DOHH2 (cell line): ENCODE results near the gene WDR7.
A peak's percentile ranks its signal among the peaks of the same experiment; 100 is the strongest.

Source experiments
- H3F3A ChIP-seq: fragments of 200-600 bp; sonication (generic), shearing (Covaris generic); 2 replicates; pipeline ENCODE4 v1.6.0; 2016; ENCODE audit warnings: antibody characterized with exemption, mild to moderate bottlenecking; ENCODE audit not compliant: control insufficient read depth, insufficient read depth
- H3K27ac ChIP-seq: fragments of 200-600 bp; sonication (generic); 2 replicates; pipeline ENCODE4 v1.5.1; 2014; ENCODE audit warnings: low read depth, mild to moderate bottlenecking, low read length, moderate library complexity
- H3K27me3 ChIP-seq: fragments of 200-600 bp; sonication (generic); 2 replicates; pipeline ENCODE4 v1.6.1; 2014; ENCODE audit warnings: mild to moderate bottlenecking, low read length, mixed read lengths; ENCODE audit not compliant: control insufficient read depth
- H3K36me3 ChIP-seq: fragments of 200-600 bp; sonication (generic); 2 replicates; pipeline ENCODE4 v1.6.1; 2014; ENCODE audit warnings: mild to moderate bottlenecking, low read length, moderate library complexity, mixed read lengths; ENCODE audit not compliant: control insufficient read depth
- H3K4me1 ChIP-seq: fragments of 200-600 bp; sonication (generic); 2 replicates; pipeline ENCODE4 v1.6.1; 2014; ENCODE audit warnings: mild to moderate bottlenecking, low read length, mixed read lengths; ENCODE audit not compliant: control insufficient read depth
- H3K4me2 ChIP-seq: fragments of 200-600 bp; sonication (generic); 2 replicates; pipeline ENCODE4 v1.6.0; 2014; ENCODE audit warnings: mild to moderate bottlenecking, low read length, moderate library complexity
- H3K4me3 ChIP-seq: fragments of 200-600 bp; sonication (generic); 2 replicates; pipeline ENCODE4 v1.5.1; 2014; ENCODE audit warnings: mild to moderate bottlenecking, low read length, mixed read lengths
- H3K79me2 ChIP-seq: fragments of 200-600 bp; sonication (generic); 2 replicates; pipeline ENCODE4 v1.6.1; 2014; ENCODE audit warnings: mild to moderate bottlenecking, low read length, mixed read lengths; ENCODE audit not compliant: control insufficient read depth
- H3K9me2 ChIP-seq: fragments of 200-600 bp; sonication (generic); replicated peaks from 2 replicates; pipeline ENCODE4 v1.6.1; 2014; ENCODE audit warnings: mild to moderate bottlenecking, low read length, mixed read lengths; ENCODE audit not compliant: control insufficient read depth
- H3K9me3 ChIP-seq: fragments of 200-600 bp; sonication (generic); 2 replicates; pipeline ENCODE4 v1.6.1; 2014; ENCODE audit warnings: antibody characterized with exemption, low read length, mixed read lengths; ENCODE audit not compliant: control insufficient read depth, insufficient read depth
- H4K20me1 ChIP-seq: fragments of 200-600 bp; sonication (generic); 2 replicates; pipeline ENCODE4 v1.6.0; 2014; ENCODE audit warnings: low read depth, mild to moderate bottlenecking, antibody characterized with exemption, low read length, moderate library complexity; ENCODE audit not compliant: control insufficient read depth, insufficient read depth
- EZH2phosphoT487 ChIP-seq: fragments of 200-600 bp; sonication (generic); IDR thresholded peaks from 2 replicates; pipeline ENCODE4 v1.6.1; 2017; ENCODE audit warnings: borderline replicate concordance, mild to moderate bottlenecking, antibody characterized with exemption, low read length, moderate library complexity, mixed read lengths
- TF ChIP-seq, protein P1 (sequence below): fragments of 200-600 bp; sonication (generic); IDR thresholded peaks from one replicate; pipeline ENCODE4 v1.5.1; 2014; ENCODE audit warnings: antibody characterized with exemption, mild to moderate bottlenecking, low read depth, low read length; ENCODE audit not compliant: poor library complexity, severe bottlenecking

WDR7 gene

DNA sequence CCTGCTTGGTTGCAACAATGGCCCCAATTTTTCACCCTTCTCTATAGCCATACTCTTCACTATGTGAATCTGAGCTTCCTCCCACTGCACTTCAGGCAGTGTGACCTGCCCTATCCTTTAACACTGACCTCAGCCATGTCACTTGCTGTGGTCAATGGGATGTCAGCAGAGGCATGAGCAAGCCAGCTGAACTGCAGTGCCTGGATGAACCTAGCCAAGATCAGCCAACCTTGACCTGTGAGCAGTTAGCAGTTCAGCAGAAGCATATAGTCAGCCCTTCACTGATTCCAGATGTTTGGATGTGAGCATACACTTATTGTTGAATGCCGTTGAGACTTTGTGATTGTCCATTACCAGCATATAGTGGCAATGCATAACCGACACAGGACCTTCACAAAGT is 432.3 kb downstream of the WDR7 start:
- Histone ChIP-seq H3K9me2 (no peaks in the 10 kb centered on the region), H3K36me3 (no peaks in the 10 kb centered on the region), H3K79me2 (no peaks in the 10 kb centered on the region), H3K27me3 (peaks cover 95% of the 10 kb centered on the region), H3K9me3 (peaks cover 8% of the 10 kb centered on the region), H3F3A (no peaks in the 10 kb centered on the region), H3K4me1 (peaks cover 30% of the 10 kb centered on the region), H3K4me2 (no peak overlapping the region), H3K27ac (no peak overlapping the region), H3K4me3 (no peak overlapping the region), H4K20me1 (peaks cover 3% of the 10 kb centered on the region; the same call in 1 of the 2 replicates)
- TF ChIP-seq, protein P1, sequence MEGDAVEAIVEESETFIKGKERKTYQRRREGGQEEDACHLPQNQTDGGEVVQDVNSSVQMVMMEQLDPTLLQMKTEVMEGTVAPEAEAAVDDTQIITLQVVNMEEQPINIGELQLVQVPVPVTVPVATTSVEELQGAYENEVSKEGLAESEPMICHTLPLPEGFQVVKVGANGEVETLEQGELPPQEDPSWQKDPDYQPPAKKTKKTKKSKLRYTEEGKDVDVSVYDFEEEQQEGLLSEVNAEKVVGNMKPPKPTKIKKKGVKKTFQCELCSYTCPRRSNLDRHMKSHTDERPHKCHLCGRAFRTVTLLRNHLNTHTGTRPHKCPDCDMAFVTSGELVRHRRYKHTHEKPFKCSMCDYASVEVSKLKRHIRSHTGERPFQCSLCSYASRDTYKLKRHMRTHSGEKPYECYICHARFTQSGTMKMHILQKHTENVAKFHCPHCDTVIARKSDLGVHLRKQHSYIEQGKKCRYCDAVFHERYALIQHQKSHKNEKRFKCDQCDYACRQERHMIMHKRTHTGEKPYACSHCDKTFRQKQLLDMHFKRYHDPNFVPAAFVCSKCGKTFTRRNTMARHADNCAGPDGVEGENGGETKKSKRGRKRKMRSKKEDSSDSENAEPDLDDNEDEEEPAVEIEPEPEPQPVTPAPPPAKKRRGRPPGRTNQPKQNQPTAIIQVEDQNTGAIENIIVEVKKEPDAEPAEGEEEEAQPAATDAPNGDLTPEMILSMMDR = no peak
- TF ChIP-seq EZH2phosphoT487 = no peak

DNA sequence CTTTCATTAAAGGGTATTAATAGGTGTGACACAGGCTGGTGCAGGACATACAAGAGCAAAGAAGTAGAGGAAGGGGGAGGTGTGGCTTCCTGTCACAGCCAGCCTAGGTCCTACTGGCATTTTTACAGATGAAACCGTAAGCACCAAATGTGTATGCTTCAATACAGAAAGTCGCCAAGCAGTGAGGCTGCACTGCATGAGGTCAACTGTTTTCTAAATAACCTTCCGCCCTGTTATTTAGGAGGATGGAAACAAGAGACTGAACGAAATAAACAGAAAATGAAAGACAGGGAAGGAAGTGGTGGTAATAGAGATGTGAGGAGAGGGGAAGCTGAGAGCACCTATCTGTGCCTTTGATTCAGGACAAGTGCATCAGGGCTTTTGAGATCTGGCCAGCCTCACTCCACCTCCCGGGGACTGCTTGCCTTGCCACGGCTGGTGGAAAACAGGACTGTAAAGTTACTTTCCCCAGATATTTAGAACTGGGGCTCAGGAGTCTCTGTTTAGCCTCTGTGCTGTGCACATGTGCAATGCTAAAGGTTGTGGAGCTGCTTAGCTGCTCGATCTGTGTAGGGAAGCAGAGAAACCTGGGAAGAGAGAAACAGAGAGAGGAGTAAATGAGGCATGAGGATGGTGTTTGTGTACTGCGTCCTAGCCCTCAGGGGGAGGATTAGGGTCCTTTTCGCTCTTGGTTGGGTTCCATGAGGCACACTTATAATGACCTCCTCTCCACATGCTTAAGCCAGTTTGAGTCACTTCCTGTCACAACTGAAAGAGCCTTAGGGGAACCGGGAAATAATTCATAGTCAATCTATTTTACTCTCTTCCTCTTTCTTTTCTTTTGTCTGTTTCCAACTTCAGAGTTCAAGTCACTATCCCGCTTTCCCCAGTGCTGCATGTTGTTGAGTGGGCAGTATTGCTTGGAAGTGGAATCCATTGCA is 433.4 kb downstream of the WDR7 start:
- Histone ChIP-seq H3K27me3 (peaks cover 86% of the 10 kb centered on the region), H3K4me3 (peak overlapping the region; percentile 56), H3K9me2 (no peaks in the 10 kb centered on the region), H3K9me3 (peaks cover 8% of the 10 kb centered on the region), H3K4me2 (peak overlapping the region; percentile 78), H3K36me3 (no peaks in the 10 kb centered on the region), H3K79me2 (no peaks in the 10 kb centered on the region), H4K20me1 (no peaks in the 10 kb centered on the region; the same call in 1 of the 2 replicates), H3F3A (0 out of 2 replicates have a peak, but pooled peaks cover 2% of the 10 kb centered on the region), H3K27ac (no peak overlapping the region), H3K4me1 (peaks cover 41% of the 10 kb centered on the region)
- TF ChIP-seq EZH2phosphoT487 = no peak
- TF ChIP-seq, protein P1 = no peak

DNA sequence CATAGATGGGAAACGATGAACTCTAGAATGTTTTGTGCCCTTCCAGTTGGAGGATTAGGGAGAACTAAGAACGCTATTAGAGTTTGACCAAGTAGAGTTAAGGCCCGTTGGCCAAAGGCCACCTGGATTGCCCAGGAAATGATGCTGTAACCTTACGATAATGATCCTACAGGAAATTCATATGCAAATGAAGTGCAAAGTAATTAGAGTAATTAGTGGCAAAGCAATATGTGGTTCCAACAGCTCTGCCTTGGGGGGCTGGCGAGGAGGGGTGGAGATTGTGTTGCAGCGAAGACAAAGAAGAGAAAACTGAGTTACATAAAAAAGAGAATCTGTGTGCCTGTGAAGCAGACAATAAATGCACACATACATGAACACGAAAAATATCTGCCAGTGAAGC is 434.2 kb downstream of the WDR7 start:
- peaks cover 8% of the 10 kb centered on the region for H3K9me3 ChIP-seq
- H4K20me1 ChIP-seq = no peaks in the 10 kb centered on the region; the same call in 1 of the 2 replicates
- H3F3A ChIP-seq = 0 out of 2 replicates have a peak, but pooled peaks cover 2% of the 10 kb centered on the region
- H3K4me2 ChIP-seq = peak overlapping the region; percentile 78
- no peaks in the 10 kb centered on the region for H3K36me3 ChIP-seq
- H3K4me1 ChIP-seq = peaks cover 45% of the 10 kb centered on the region
- no peak overlapping the region for H3K27ac ChIP-seq
- no peaks in the 10 kb centered on the region for H3K9me2 ChIP-seq
- TF ChIP-seq EZH2phosphoT487 = no peak
- TF ChIP-seq, protein P1 = no peak
- peaks cover 85% of the 10 kb centered on the region for H3K27me3 ChIP-seq
- H3K79me2 ChIP-seq = no peaks in the 10 kb centered on the region
- H3K4me3 ChIP-seq = peak overlapping the region; percentile 56
